Vagina (tissue), 2 donors: Measurements from ENCODE around the gene MRPL55.

ENCODE experiments used
- POLR2A ChIP-seq, 2 donors: fragments of 450-650 bp; IDR thresholded peaks; one replicate each; pipeline ENCODE4 v1.6.1; 2017; ENCODE audit warnings: antibody characterized with exemption in 2 of 2, mild to moderate bottlenecking in 2 of 2, moderate library complexity in 2 of 2
- POLR2AphosphoS5 ChIP-seq, 2 donors: sonication (generic); formaldehyde crosslinking; IDR thresholded peaks; one replicate each; pipeline ENCODE4 v1.9.0; 2017; ENCODE audit warnings: antibody characterized with exemption in 2 of 2, mild to moderate bottlenecking in 2 of 2, low read depth in 1 of 2; ENCODE audit not compliant: insufficient read depth in 1 of 2
- TF ChIP-seq, protein P1 (sequence below), 3 experiments: fragments of 450-650 bp in 2 of 3; fragments of 200-600 bp in 1 of 3; sonication (generic) in 1 of 3; IDR thresholded peaks; one replicate each; pipeline ENCODE4 v1.5.1; 2017 to 2019; ENCODE audit warnings: antibody characterized with exemption in 3 of 3, mild to moderate bottlenecking in 2 of 3, moderate library complexity in 2 of 3

DNA sequence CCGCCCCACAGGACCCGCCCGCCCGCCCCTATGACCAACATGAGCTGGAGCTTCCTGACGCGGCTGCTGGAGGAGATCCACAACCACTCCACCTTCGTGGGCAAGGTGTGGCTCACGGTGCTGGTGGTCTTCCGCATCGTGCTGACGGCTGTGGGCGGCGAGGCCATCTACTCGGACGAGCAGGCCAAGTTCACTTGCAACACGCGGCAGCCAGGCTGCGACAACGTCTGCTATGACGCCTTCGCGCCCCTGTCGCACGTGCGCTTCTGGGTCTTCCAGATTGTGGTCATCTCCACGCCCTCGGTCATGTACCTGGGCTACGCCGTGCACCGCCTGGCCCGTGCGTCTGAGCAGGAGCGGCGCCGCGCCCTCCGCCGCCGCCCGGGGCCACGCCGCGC is 48.6 kb upstream of the MRPL55 start:
- TF ChIP-seq, protein P1, sequence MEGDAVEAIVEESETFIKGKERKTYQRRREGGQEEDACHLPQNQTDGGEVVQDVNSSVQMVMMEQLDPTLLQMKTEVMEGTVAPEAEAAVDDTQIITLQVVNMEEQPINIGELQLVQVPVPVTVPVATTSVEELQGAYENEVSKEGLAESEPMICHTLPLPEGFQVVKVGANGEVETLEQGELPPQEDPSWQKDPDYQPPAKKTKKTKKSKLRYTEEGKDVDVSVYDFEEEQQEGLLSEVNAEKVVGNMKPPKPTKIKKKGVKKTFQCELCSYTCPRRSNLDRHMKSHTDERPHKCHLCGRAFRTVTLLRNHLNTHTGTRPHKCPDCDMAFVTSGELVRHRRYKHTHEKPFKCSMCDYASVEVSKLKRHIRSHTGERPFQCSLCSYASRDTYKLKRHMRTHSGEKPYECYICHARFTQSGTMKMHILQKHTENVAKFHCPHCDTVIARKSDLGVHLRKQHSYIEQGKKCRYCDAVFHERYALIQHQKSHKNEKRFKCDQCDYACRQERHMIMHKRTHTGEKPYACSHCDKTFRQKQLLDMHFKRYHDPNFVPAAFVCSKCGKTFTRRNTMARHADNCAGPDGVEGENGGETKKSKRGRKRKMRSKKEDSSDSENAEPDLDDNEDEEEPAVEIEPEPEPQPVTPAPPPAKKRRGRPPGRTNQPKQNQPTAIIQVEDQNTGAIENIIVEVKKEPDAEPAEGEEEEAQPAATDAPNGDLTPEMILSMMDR (IDR thresholded peaks at IDR 0.05), result no peak
- TF ChIP-seq POLR2AphosphoS5 (IDR thresholded peaks at IDR 0.05; ENCODE audit: insufficient read depth in 1 of 2, low read depth in 1 of 2) (no peak), POLR2A (IDR thresholded peaks at IDR 0.05) (no peak)
